Lung (tissue), 12 donors: Measurements from ENCODE around the gene JSRP1. TPM values are rescaled to one million over a fixed set of nuclear protein-coding genes. Genes with fewer than 3 reads are reported as not detected.
A peak's percentile ranks its signal among the peaks of the same experiment; 100 is the strongest.

Experiments used
- ATAC-seq: fragments of 200-7000 bp; cut with Tn5 transposase; one replicate; pipeline ENCODE4 v1.9.1; 2020; ENCODE audit warnings: moderate number of reproducible peaks; ENCODE audit not compliant: insufficient read depth, low FRiP score
- DNase-seq, 3 donors: peaks; one replicate each; pipeline ENCODE4 v3.0.0-alpha.2; 2013 to 2017
- H3K27ac ChIP-seq, 2 donors: one replicate each; pipeline ENCODE4 v1.5.1; 2013; ENCODE audit warnings: mild to moderate bottlenecking in 2 of 2, moderate library complexity in 2 of 2, control low read depth in 1 of 2, inconsistent platforms in 1 of 2, low read depth in 1 of 2, low read length in 1 of 2
- H3K27me3 ChIP-seq, 3 donors: one replicate each; pipeline ENCODE4 v1.5.1; 2013; ENCODE audit warnings: low read length in 2 of 3; ENCODE audit not compliant: control insufficient read depth in 3 of 3, insufficient read depth in 3 of 3
- H3K36me3 ChIP-seq, 4 donors: one replicate each; pipeline ENCODE4 v1.5.1; 2013; ENCODE audit warnings: low read length in 4 of 4, mild to moderate bottlenecking in 1 of 4, moderate library complexity in 1 of 4; ENCODE audit not compliant: control insufficient read depth in 4 of 4, insufficient read depth in 4 of 4
- H3K4me1 ChIP-seq, 5 donors: one replicate each; pipeline ENCODE4 v1.5.1; 2013; ENCODE audit warnings: low read length in 5 of 5, mild to moderate bottlenecking in 2 of 5, moderate library complexity in 1 of 5; ENCODE audit not compliant: control insufficient read depth in 5 of 5, insufficient read depth in 5 of 5
- H3K4me3 ChIP-seq: one replicate; pipeline ENCODE4 v1.5.1; 2013; ENCODE audit warnings: mild to moderate bottlenecking, control low read depth, moderate library complexity
- H3K9ac ChIP-seq, 2 donors: one replicate each; pipeline ENCODE4 v1.5.1; 2013; ENCODE audit warnings: low read length in 2 of 2, control low read depth in 1 of 2; ENCODE audit not compliant: insufficient read depth in 1 of 2
- H3K9me3 ChIP-seq, 4 donors: one replicate each; pipeline ENCODE4 v1.5.1; 2013; ENCODE audit warnings: low read length in 3 of 4, mild to moderate bottlenecking in 1 of 4, moderate library complexity in 1 of 4; ENCODE audit not compliant: control insufficient read depth in 4 of 4, insufficient read depth in 3 of 4
- WGBS, 2 donors: extraction: QIAGEN DNeasy Blood & Tissue Kit; methylation state at CpG; one replicate each; pipeline ENCODE4 v1.1.7; 2013; 5-methylcytosine and 5-hydroxymethylcytosine counted together
- polyA plus RNA-seq, 2 donors: library from polyadenylated mRNA; stranded (reverse); fragments of 200-250 nt; gene quantifications; one replicate each; pipeline ENCODE4 v1.2.1, GENCODE V29; 2013
- total RNA-seq, 2 donors: library from RNA; depleted of rRNA in 1 of 2; stranded (reverse); fragments of >200 nt in 1 of 2; gene quantifications; one replicate each; pipeline ENCODE4 v1.2.1, GENCODE V29; 2014 to 2021
- TF ChIP-seq, protein P1 (sequence below): IDR thresholded peaks from 2 replicates; pipeline ENCODE4 v1.5.1; 2012; ENCODE audit warnings: mild to moderate bottlenecking; ENCODE audit errors: control extremely low read depth, extremely low read depth
- donor health status: control.
- donor health status: control.
- donor health status: Bipolar disorder and iron deficiency.
- donor health status: healthy.
- donor health status: DM: yes; HTN: yes; CAD: no.

Gene JSRP1
- total and polyA plus RNA-seq, 4 donors: 0.61 to 2.3 (median 0.88) TPM

GRCh38 chr19:2215281-2215751, 40.9 kb downstream of the JSRP1 start:
- Histone ChIP-seq H3K9me3 (peaks cover 0 to 4% (median 0%) of the 10 kb centered on the region in 4 donors), H3K4me1 (peaks cover 0 to 16% (median 4%) of the 10 kb centered on the region in 5 donors), H3K4me3 (no peak overlapping the region), H3K27me3 (no peaks in the 10 kb centered on the region), H3K9ac (no peak overlapping the region), H3K27ac (no peak overlapping the region), H3K36me3 (peaks cover 8 to 89% (median 37%) of the 10 kb centered on the region in 4 donors)
- no peak for ATAC-seq
- DNase-seq: no peak
- 88% methylated on average over 31 of the region's 31 CpGs for WGBS, 2 donors
- TF ChIP-seq, protein P1, sequence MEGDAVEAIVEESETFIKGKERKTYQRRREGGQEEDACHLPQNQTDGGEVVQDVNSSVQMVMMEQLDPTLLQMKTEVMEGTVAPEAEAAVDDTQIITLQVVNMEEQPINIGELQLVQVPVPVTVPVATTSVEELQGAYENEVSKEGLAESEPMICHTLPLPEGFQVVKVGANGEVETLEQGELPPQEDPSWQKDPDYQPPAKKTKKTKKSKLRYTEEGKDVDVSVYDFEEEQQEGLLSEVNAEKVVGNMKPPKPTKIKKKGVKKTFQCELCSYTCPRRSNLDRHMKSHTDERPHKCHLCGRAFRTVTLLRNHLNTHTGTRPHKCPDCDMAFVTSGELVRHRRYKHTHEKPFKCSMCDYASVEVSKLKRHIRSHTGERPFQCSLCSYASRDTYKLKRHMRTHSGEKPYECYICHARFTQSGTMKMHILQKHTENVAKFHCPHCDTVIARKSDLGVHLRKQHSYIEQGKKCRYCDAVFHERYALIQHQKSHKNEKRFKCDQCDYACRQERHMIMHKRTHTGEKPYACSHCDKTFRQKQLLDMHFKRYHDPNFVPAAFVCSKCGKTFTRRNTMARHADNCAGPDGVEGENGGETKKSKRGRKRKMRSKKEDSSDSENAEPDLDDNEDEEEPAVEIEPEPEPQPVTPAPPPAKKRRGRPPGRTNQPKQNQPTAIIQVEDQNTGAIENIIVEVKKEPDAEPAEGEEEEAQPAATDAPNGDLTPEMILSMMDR: no peak

DNA sequence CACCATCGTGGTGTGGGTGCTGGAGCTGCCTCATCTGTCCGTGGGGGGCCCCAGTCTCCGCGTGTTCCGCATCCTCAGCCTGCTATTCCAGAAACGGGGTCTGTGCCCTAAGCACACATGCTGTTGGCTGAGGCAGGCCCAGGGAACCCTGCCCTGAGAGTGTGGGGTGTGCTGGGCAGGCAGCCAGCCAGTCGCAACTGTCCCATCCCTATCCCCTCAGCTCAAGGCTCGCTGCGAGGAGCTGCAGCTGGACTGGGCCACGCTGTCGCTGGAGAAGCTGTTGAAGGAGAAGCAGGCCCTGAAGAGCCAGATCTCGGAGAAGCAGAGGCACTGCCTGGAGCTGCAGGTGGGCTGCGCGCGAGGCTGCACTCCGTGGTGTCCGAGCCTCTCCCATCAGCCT, 42.0 kb downstream of the JSRP1 start:
- peak overlapping the region in 1 of 2 donors; percentile 30 for H3K27ac ChIP-seq
- DNase-seq (peak; percentile 78 to 90 (median 79)), ATAC-seq (no peak)
- H3K36me3 ChIP-seq: peaks cover 8 to 86% (median 35%) of the 10 kb centered on the region in 4 donors
- no peaks in the 10 kb centered on the region for H3K27me3 ChIP-seq
- H3K4me1 ChIP-seq: peaks cover 0 to 16% (median 5%) of the 10 kb centered on the region in 5 donors
- 88 to 93% methylated on average over 17 of the region's 17 CpGs for WGBS, 2 donors
- no peak overlapping the region for H3K9ac ChIP-seq
- no peak overlapping the region for H3K4me3 ChIP-seq
- H3K9me3 ChIP-seq: peaks cover 0 to 4% (median 0%) of the 10 kb centered on the region in 4 donors
- TF ChIP-seq, protein P1: no peak

DNA sequence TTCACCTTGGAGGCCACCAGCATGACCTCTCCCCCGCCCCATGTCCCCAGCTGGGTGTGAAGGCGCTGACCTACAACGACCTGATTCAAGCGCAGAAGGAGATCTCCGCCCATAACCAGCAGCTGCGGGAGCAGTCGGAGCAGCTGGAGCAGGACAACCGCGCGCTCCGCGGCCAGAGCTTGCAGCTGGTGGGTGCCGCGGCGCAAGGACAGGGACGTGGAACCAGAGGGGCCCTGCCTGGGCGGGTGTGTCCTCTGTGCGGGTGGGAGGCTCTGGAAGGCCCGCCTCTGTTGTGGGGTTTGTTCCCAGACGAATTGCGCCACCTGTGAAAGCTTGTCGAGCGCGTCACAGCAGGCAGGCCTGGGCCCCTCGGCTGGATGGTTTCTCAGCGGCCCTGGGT, 42.4 kb downstream of the JSRP1 start:
- Histone ChIP-seq H3K36me3 (peaks cover 8 to 85% (median 35%) of the 10 kb centered on the region in 4 donors), H3K9ac (no peak overlapping the region), H3K4me3 (no peak overlapping the region), H3K9me3 (peaks cover 0 to 4% (median 0%) of the 10 kb centered on the region in 4 donors), H3K27ac (peak overlapping the region in 1 of 2 donors; percentile 30), H3K4me1 (peaks cover 0 to 16% (median 6%) of the 10 kb centered on the region in 5 donors), H3K27me3 (no peaks in the 10 kb centered on the region)
- no peak for ATAC-seq
- WGBS, 2 donors: 78 to 82% methylated on average over 26 of the region's 26 CpGs
- TF ChIP-seq, protein P1: no peak
- DNase-seq: peak; percentile 55 to 76 (median 55)
